OCI-LY7 (cell line): ENCODE data around the gene TRNAU1AP. TPM values are rescaled to one million over a fixed set of nuclear protein-coding genes. Genes with fewer than 3 reads are reported as not detected.
"Not testable (repeated sequence)": the region's sequence is repeated elsewhere in the genome, so short reads cannot be mapped to it uniquely, and the experiment has no call there.

Experiments
- BruUV-seq: library from RNA; stranded (reverse); fragments of 400-500 nt; replicated peaks from 2 replicates; lab custom pipeline; 2021; lab: Mats Ljungman, UMichigan
- CTCF ChIA-PET: fragments of 300-600 bp; sonication (Branson Sonifier 250); formaldehyde crosslinking; loops from one replicate; lab custom pipeline; 2022; ENCODE audit warnings: antibody characterized with exemption; ENCODE audit not compliant: unreplicated experiment; lab: Charles Lee
- POLR2A ChIA-PET: fragments of 300-600 bp; sonication (Branson Sonifier 250); formaldehyde crosslinking; loops from one replicate; lab custom pipeline; 2022; ENCODE audit warnings: antibody characterized with exemption; lab: Charles Lee
- DNase-seq: peaks from one replicate; pipeline ENCODE4 v3.0.0-alpha.2; 2015; ENCODE audit warnings: low spot score
- H2AFZ ChIP-seq: fragments of 200-600 bp; sonication (generic), shearing (Covaris generic); 2 replicates; pipeline ENCODE4 v1.6.1; 2014; ENCODE audit warnings: mild to moderate bottlenecking, antibody characterized with exemption, low read length, moderate library complexity
- H3K27ac ChIP-seq: fragments of 200-600 bp; sonication (generic); 2 replicates; pipeline ENCODE4 v1.5.1; 2014; ENCODE audit warnings: mixed run types, low read depth, mild to moderate bottlenecking, moderate library complexity, low read length, inconsistent platforms; ENCODE audit not compliant: poor library complexity, severe bottlenecking
- H3K36me3 ChIP-seq: fragments of 200-600 bp; sonication (generic); 2 replicates; pipeline ENCODE4 v1.6.1; 2014; ENCODE audit warnings: mild to moderate bottlenecking, antibody characterized with exemption, low read length, moderate library complexity, mixed read lengths; ENCODE audit not compliant: insufficient read depth
- H3K4me1 ChIP-seq: fragments of 200-600 bp; sonication (generic); 2 replicates; pipeline ENCODE4 v1.5.1; 2014; ENCODE audit warnings: mild to moderate bottlenecking, low read length; ENCODE audit not compliant: insufficient read depth, poor library complexity, severe bottlenecking
- H3K4me2 ChIP-seq: fragments of 200-600 bp; sonication (generic); 2 replicates; pipeline ENCODE4 v1.6.1; 2014; ENCODE audit warnings: mild to moderate bottlenecking, low read length
- H3K4me3 ChIP-seq: fragments of 200-600 bp; sonication (generic); 2 replicates; pipeline ENCODE4 v1.5.1; 2014; ENCODE audit warnings: mild to moderate bottlenecking, low read depth, low read length; ENCODE audit not compliant: poor library complexity, severe bottlenecking
- H3K79me2 ChIP-seq: fragments of 200-600 bp; sonication (generic); 2 replicates; pipeline ENCODE4 v1.6.1; 2016; ENCODE audit warnings: low read depth, mild to moderate bottlenecking, low read length, moderate library complexity, mixed read lengths; ENCODE audit not compliant: insufficient read depth
- H3K9me2 ChIP-seq: fragments of 200-600 bp; sonication (generic); 2 replicates; pipeline ENCODE4 v1.6.1; 2016; ENCODE audit warnings: mild to moderate bottlenecking, low read length, mixed read lengths; ENCODE audit not compliant: insufficient read depth
- H3K9me3 ChIP-seq: fragments of 200-600 bp; sonication (generic); 2 replicates; pipeline ENCODE4 v1.6.1; 2014; ENCODE audit warnings: mild to moderate bottlenecking, mixed run types, low read length, mixed read lengths
- H4K20me1 ChIP-seq: fragments of 200-600 bp; sonication (generic); 2 replicates; pipeline ENCODE4 v1.6.1; 2014; ENCODE audit warnings: mild to moderate bottlenecking, antibody characterized with exemption, low read length, moderate library complexity, mixed read lengths; ENCODE audit not compliant: insufficient read depth
- EZH2phosphoT487 ChIP-seq: fragments of 200-600 bp; sonication (generic); IDR thresholded peaks from 2 replicates; pipeline ENCODE4 v1.6.1; 2018; ENCODE audit warnings: low read depth, borderline replicate concordance, mild to moderate bottlenecking, mixed run types, antibody characterized with exemption, low read length, moderate library complexity, mixed read lengths
- intact Hi-C: fragments of 100-400 bp; cut with micrococcal nuclease; formaldehyde crosslinking; loops from one replicate; pipeline ENCODE4 v1.10.0; 2022; ENCODE audit not compliant: unreplicated experiment
- total RNA-seq, 2 experiments: library from RNA; depleted of rRNA in 1 of 2; stranded (reverse); fragments of >200 nt in 1 of 2; shearing (Covaris generic) in 1 of 2; gene quantifications; 2 replicates each; pipeline ENCODE4 v1.2.3, GENCODE V29; 2014 to 2022
- TF ChIP-seq, protein P1 (sequence below): fragments of 200-600 bp; sonication (generic); conservative IDR thresholded peaks from 2 replicates; pipeline ENCODE4 v1.5.1; 2014; ENCODE audit warnings: mild to moderate bottlenecking, antibody characterized with exemption, low read length, moderate library complexity, mixed read lengths

Gene TRNAU1AP
- total RNA-seq, 2 experiments from 2014 or later: 30.6 to 41.8 TPM

- no peak overlapping the region for H3K27ac ChIP-seq
- no peak for TF ChIP-seq EZH2phosphoT487
- TF ChIP-seq, protein P1, sequence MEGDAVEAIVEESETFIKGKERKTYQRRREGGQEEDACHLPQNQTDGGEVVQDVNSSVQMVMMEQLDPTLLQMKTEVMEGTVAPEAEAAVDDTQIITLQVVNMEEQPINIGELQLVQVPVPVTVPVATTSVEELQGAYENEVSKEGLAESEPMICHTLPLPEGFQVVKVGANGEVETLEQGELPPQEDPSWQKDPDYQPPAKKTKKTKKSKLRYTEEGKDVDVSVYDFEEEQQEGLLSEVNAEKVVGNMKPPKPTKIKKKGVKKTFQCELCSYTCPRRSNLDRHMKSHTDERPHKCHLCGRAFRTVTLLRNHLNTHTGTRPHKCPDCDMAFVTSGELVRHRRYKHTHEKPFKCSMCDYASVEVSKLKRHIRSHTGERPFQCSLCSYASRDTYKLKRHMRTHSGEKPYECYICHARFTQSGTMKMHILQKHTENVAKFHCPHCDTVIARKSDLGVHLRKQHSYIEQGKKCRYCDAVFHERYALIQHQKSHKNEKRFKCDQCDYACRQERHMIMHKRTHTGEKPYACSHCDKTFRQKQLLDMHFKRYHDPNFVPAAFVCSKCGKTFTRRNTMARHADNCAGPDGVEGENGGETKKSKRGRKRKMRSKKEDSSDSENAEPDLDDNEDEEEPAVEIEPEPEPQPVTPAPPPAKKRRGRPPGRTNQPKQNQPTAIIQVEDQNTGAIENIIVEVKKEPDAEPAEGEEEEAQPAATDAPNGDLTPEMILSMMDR: no peak
- no peaks in the 10 kb centered on the region for H3K9me2 ChIP-seq
- intact Hi-C loops: no loop called here
- POLR2A ChIA-PET: interaction anchor here (0.5 to 0.8 kb wide), 5 partner anchors 12 to 297 kb away, joined by 3 to 6 read pairs (median 4); partner anchors contain the start of gene YTHDF2
- no peaks in the 10 kb centered on the region for H4K20me1 ChIP-seq
- no peak overlapping the region for H3K4me2 ChIP-seq
- DNase-seq: no peak
- no TSS peak for BruUV-seq
- H3K36me3 ChIP-seq: no peaks in the 10 kb centered on the region; the same call in 1 of the 2 replicates
- H3K4me3 ChIP-seq: no peak overlapping the region
- CTCF ChIA-PET: interaction anchor here (0.6 kb wide), 1 partner anchor 1391 kb away, joined by 3 read pairs; no protein-coding TSS in a partner anchor
- no peaks in the 10 kb centered on the region for H3K79me2 ChIP-seq
- H3K9me3 ChIP-seq: no peaks in the 10 kb centered on the region
- no peak overlapping the region for H2AFZ ChIP-seq
- no peaks in the 10 kb centered on the region for H3K4me1 ChIP-seq
Measured at GRCh38 chr1:28595412-28596191, 42.7 kb downstream of the TRNAU1AP start.

- H3K9me2 ChIP-seq, H4K20me1 ChIP-seq, H3K9me3 ChIP-seq, DNase-seq, H3K4me3 ChIP-seq, H3K79me2 ChIP-seq, intact Hi-C loops, BruUV-seq, CTCF ChIA-PET, H3K27ac ChIP-seq, H3K4me1 ChIP-seq, H3K4me2 ChIP-seq, H2AFZ ChIP-seq, H3K36me3 ChIP-seq: not testable (repeated sequence)
- POLR2A ChIA-PET: interaction anchor here (0.6 to 0.7 kb wide), 3 partner anchors 14 to 86 kb away, joined by 3 to 4 read pairs (median 4); no protein-coding TSS in a partner anchor
Measured at GRCh38 chr1:28596276-28596675, 43.4 kb downstream of the TRNAU1AP start.

DNA sequence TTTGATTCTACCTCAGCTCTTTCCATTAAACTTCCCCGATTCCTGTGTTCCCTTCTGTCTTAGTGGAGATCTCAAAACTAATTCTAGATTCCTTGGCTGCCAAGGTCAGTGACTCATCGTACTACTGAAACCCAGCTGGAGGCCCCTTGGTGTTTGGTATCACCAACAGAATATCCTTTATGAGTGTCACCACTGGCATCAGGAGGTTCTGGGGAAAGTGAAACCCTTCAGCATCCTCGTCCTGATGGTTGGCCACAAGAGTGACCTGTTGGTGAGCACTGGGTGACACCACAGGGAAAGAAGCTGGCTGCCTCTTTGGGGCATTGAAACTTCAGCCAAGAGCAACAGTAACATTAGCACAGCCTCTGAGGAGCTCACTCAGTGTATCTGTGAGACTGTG is 48.8 kb downstream of the TRNAU1AP start:
- Histone ChIP-seq H3K4me1 (no peaks in the 10 kb centered on the region), H4K20me1 (no peaks in the 10 kb centered on the region), H3K4me2 (no peak overlapping the region), H3K9me3 (no peaks in the 10 kb centered on the region), H3K79me2 (no peaks in the 10 kb centered on the region), H2AFZ (no peak overlapping the region), H3K36me3 (peaks cover 32% of the 10 kb centered on the region), H3K4me3 (no peak overlapping the region), H3K9me2 (no peaks in the 10 kb centered on the region), H3K27ac (no peak overlapping the region)
- intact Hi-C loops: loop anchor here (2.0 kb wide), 3 partner anchors 83 to 243 kb away; no protein-coding TSS in a partner anchor
- ChIA-PET POLR2A (no interaction called here), CTCF (interaction anchor here (0.6 kb wide), 1 partner anchor 67 kb away, joined by 5 read pairs; no protein-coding TSS in a partner anchor)
- TF ChIP-seq, protein P1: no peak
- TF ChIP-seq EZH2phosphoT487: no peak
- BruUV-seq: no TSS peak
- DNase-seq: no peak
